GM18868 (cell line): ENCODE results near the gene HAGHL.

Experiments used
- ATAC-seq: cut with Tn5 transposase; IDR thresholded peaks from one replicate; pipeline ENCODE4 v1.9.1; 2021; ENCODE audit warnings: mild to moderate bottlenecking, moderate library complexity; ENCODE audit not compliant: unreplicated experiment

HAGHL gene

DNA sequence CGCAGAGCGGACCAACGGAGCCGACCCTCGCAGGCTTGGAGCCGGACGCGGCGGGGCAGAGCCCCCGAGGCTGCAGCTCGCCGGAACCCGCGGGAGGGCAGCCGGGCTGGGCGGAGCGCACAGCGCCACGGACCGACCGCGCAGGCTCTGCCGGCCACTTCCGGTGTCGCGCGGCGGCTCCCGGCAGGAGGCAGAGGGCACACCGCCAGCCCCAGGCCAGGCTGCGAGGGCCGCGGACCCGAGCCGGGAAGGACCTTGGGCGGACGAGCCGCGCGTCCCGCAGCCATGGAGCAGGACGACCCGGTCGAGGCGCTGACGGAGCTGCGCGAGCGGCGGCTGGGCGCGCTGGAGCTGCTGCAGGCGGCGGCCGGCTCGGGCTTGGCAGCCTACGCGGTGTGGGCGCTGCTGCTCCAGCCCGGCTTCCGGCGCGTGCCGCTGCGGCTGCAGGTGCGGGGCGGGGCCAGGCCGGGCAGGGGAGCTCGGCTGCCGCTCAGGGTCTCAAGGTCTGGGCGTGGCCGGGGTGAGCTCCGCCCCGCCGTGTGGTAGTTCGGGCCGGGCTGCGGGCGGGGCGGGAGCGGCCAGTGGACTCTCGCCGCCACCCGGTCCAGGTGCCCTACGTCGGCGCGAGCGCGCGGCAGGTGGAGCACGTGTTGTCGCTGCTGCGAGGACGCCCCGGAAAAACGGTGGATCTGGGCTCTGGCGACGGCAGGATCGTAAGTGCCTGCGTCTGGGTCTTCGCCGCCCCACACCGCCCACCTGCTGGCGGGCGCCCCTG lies 5.7 kb upstream of the HAGHL start, which contains the start of gene ANTKMT:
Gene ANTKMT (plus strand): TSS at position 157 of the 775 bp plus-strand sequence. CDS start 129 bp downstream, at position 286.
- peak; percentile 68 for ATAC-seq

GRCh38 chr16:721765-722540 lies 5.0 kb upstream of the HAGHL start:
- no peak for ATAC-seq

DNA sequence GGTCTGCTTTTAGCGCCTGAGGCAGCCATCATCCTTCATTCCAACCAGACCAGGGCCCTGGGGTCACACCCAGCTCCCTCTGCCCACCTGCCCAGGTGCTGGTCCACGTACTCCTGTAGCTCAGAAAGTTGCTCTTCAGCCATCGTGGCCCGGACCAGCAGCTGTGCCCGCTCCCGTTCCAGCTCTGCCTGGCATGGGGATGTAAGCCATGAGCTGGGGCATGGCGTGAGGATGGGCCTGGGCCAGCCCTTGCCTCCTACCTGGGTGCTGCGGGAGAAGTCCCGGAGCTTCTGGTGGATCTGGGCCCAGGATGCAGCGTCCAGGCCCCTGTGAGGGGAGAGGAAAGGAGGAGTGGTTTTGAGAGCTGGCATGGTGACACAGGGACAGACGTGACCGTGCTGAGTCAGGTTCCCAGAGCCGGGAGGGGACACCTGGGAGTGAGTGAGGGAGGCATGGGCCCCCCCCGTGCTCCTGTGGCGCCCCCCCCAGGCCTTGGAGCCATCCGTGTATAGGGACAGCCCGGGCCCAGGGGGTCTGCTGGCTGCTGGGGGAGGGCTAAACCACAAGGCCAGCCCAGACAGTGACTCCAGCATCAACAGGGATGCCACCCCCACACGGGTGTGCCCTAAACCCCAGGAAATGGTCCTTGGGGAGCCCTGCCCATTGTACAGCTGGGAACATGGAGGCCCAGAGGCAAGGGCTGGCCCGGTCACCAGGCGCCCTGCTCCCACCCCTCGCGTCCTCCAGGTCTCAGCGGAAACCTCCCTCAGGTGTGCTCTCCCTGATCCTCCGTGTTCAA lies 3.9 kb upstream of the HAGHL start:
- no peak for ATAC-seq

DNA sequence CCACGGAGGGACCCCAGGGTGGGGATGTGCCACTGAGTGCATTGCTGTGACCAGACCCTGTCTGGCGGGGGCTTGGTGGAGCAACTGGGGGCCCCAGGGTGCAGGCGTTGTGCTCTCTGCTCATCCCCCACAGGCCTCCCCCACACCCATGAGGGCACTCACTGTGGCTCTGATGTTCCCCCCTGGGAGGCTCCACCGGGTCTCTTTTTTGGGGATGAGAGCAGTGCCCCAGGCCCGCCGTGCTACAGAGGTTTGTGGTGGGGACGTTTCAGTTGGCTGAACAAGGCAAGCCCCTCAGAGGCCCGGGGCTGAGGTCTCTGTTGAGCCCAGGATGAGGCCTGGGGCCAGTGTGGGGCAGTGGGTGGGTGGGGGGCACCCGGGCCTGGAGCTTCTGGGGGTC lies 3.2 kb upstream of the HAGHL start:
- no peak for ATAC-seq

DNA sequence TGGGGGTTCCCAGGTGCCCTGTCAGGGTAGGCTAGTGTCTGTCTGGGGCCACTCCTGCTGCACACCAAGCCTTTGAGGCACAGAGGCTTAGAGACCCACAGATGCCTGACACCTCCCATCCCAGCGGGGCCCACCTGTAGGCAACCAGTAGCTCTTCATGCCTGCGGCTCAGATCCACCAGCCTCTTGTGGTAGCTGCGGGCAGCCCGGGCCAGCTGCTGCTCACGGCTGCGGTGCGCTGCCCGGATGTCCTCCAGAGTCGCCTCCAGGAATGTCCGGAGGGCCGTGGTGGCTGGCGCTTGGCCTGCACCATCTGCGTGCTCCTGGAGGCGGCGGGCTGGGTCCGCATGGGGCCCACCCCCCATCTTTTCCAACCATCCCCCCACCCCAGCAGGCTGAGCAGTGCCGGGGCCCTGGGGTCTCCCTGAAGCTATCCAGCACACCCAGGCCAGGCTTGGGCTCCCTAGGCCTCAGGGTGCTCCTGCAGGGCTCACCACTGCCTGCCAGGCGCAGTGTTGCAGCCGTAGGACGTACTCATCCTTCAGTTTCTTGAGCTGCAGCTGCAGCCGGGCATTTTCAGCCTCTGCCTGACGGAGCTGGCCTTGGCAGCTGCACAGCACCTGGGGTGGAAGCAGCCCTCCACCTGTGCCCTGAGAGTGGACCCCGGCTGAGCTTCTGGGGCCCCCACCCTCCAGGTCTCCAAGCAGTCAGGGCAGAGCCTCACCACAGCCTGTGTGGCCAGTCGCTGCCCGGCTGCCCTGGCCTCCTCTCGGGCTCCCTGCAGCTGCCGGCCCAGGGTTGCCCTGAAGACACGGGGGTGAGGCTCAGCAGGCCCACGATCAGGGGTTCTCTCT lies 2.5 kb upstream of the HAGHL start:
- no peak for ATAC-seq

DNA sequence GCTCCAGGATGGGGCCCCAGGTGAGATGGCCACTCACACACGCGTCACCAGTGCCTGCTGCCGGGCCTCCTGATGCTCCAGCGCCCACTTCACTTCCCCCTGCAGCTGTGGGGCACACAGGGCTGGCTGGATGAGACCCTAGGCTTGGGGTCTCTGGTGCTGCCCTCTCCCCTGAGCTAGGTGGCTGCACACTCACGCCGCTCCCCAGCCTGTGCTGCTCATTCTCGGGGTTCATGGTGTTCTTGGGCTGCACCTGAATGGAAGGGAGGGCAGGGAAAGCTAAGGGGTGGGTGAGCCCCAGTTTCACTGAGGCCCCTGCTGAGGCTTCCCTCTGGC lies 1.9 kb upstream of the HAGHL start:
- no peak for ATAC-seq

DNA sequence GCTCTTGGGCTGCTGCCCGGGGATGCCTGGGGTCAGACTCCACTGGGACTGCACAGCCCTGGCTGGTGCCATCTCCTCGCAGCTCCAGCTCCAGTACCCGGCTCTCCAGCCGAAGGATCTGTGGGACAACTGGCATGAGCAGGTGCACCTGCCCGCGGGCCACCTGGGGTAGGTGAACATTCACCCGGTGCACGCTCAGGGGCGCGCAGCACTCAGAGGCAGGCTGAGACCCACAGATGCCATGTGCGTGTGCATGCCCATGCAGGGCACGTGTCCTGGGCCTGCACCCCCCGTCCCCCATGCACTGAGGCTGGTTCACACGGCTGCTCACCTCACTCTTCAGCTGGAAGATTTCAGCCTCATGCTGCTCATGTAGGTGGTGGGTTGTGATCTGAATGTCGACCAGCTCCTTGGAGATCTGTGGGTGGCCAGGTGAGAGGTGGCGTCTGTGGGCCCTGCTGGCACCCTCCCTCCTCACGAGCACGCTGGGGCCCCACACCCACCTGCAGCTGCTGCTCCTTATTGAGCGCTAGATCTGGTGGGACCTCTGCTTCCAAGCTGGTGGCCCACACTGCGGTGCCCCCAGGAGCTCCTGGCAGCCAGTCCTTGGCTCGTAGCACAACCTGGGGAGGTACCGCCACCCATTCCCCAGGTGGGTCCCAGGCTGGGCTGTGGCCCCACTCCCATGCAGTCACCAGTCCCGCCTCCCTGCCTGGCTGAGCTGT lies 1.3 kb upstream of the HAGHL start:
- no peak for ATAC-seq

- ATAC-seq: no peak
Measured at GRCh38 chr16:726188-726437, 793 bp upstream of the HAGHL start.

DNA sequence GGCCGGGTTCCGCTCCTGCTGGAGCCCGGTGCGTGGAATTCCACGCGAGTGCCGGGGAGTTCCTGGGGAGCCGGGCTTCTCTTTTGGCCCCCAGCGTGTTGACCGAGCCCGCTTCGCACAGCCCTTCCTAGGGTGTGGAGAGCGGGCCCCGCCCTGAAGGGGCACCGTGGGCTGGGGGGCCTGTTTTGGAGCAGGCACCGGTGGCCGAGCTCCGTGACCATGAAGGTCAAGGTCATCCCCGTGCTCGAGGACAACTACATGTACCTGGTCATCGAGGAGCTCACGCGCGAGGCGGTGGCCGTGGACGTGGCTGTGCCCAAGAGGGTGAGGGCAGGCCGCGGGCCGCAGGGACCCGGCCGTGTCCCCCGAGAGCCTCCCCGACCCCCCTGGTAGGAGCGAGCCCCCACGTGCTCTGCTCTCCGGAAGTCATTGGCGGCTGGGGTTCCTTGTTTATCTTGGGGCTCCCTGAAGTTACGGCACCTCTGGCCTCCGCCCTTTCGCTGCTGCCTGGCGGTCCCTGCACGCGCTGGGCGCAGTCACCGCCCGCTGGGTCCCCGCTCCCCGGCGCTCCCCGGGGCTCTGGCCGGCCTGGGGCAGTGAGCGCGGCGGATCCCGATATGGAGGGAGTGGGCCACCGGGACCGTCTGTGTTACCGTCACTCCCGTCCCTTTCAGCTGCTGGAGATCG lies 528 bp downstream of the HAGHL start:
- no peak for ATAC-seq

DNA sequence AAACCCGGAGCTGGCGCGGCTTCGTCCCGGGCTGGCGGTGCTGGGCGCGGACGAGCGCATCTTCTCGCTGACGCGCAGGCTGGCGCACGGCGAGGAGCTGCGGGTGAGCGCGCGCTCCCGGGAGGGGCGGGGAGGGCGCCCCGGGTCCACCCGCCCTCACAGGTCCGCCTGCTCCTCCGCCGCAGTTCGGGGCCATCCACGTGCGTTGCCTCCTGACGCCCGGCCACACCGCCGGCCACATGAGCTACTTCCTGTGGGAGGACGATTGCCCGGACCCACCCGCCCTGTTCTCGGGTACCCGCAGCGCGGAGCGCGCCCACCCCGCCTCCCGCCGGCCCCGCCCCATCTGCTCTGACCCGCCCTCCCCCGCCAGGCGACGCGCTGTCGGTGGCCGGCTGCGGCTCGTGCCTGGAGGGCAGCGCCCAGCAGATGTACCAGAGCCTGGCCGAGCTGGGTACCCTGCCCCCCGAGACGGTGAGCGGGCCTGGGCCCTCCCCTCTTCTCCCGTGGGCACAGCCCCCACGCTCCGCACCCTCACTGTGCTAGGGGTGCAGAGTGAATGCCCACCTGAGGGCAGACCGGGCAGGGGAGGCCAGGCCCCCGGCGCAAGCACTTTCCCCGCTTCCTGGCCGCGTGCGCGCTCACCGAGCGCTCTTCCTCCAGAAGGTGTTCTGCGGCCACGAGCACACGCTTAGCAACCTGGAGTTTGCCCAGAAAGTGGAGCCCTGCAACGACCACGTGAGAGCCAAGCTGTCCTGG lies 1.4 kb downstream of the HAGHL start:
- ATAC-seq: no peak

DNA sequence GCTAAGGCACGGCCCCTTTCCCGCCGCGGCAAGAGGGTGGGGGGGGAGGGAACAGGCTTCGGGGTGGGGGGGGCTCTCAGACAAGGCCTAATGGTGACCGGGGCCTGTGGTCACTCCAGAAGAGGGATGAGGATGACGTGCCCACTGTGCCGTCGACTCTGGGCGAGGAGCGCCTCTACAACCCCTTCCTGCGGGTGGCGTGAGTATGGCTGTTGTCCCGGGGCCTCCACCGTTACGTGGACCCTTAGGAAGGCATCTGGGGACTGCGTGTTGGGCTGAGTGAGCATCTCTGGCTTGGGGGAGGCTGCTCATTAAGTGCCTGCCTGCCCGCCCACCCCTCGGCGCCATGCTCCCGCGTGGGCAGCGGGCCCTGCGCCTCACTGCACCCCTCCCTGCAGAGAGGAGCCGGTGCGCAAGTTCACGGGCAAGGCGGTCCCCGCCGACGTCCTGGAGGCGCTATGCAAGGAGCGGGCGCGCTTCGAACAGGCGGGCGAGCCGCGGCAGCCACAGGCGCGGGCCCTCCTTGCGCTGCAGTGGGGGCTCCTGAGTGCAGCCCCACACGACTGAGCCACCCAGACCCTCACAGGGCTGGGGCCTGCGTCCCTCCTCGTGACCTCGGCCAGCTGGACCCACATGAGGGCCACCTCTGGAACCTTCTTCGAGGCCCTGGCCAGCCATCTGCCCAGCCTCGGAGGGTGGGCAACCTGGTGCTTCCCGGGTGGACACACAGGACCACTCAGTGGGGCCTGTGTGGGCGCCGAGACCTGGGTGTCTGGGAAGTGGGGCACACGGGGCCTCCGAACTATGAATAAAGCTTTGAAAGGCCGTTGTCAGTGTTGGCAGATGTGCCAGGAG lies 2.2 kb downstream of the HAGHL start:
- no peak for ATAC-seq

GRCh38 chr16:729768-730665 lies 3.1 kb downstream of the HAGHL start:
- ATAC-seq: no peak

- ATAC-seq: no peak
Measured at GRCh38 chr16:730666-731509, 4.0 kb downstream of the HAGHL start.

- ATAC-seq: no peak
Measured at GRCh38 chr16:732332-732731, 5.4 kb downstream of the HAGHL start.

- no peak for ATAC-seq
Measured at GRCh38 chr16:732936-733335, 6.0 kb downstream of the HAGHL start.
